IPS-18c (cell line): ENCODE measurements around the gene SAMD14.

Experiments used
- H3K4me3 ChIP-seq: 2 replicates; pipeline ENCODE4 v1.7.0; 2013; ENCODE audit warnings: low read depth, mild to moderate bottlenecking, low read length, moderate library complexity; ENCODE audit not compliant: insufficient read depth
- H3K9me3 ChIP-seq: one replicate; pipeline ENCODE4 v1.6.1; 2013; ENCODE audit warnings: mild to moderate bottlenecking, low read length, moderate library complexity; ENCODE audit not compliant: control insufficient read depth, insufficient read depth

SAMD14 gene

GRCh38 chr17:50129728-50130558 lies at the start of gene SAMD14:
Gene SAMD14, minus strand, starts transcription at chr17:50130160. Its CDS starts 5,201 bp downstream, at chr17:50124959.
- Histone ChIP-seq H3K4me3 (peak within 1 kb of the TSS; percentile 61), H3K9me3 (no peaks in the 10 kb centered on the region)

- peak overlapping the region; percentile 6; the same call in 1 of the 2 replicates for H3K4me3 ChIP-seq
- H3K9me3 ChIP-seq = no peaks in the 10 kb centered on the region
These were observed 48.2 kb upstream of the SAMD14 start for GRCh38 chr17:50177983-50178834.

GRCh38 chr17:50177476-50177875 lies 47.5 kb upstream of the SAMD14 start:
- Histone ChIP-seq H3K9me3 (no peaks in the 10 kb centered on the region), H3K4me3 (no peak overlapping the region)

- no peaks in the 10 kb centered on the region for H3K9me3 ChIP-seq
- no peak overlapping the region for H3K4me3 ChIP-seq
These were observed 46.8 kb upstream of the SAMD14 start for GRCh38 chr17:50176559-50177357.

- H3K9me3 ChIP-seq = no peaks in the 10 kb centered on the region
- H3K4me3 ChIP-seq = no peak overlapping the region
These were observed 45.3 kb upstream of the SAMD14 start for GRCh38 chr17:50175035-50175807.

- Histone ChIP-seq H3K9me3 (no peaks in the 10 kb centered on the region), H3K4me3 (no peak overlapping the region)
These were observed 44.5 kb upstream of the SAMD14 start for GRCh38 chr17:50174444-50174843.

- Histone ChIP-seq H3K4me3 (no peak overlapping the region), H3K9me3 (no peaks in the 10 kb centered on the region)
These were observed 43.5 kb upstream of the SAMD14 start for GRCh38 chr17:50173335-50173941.

GRCh38 chr17:50172936-50173334 lies 43.0 kb upstream of the SAMD14 start:
- Histone ChIP-seq H3K9me3 (no peaks in the 10 kb centered on the region), H3K4me3 (no peak overlapping the region)

- Histone ChIP-seq H3K4me3 (no peak overlapping the region), H3K9me3 (no peaks in the 10 kb centered on the region)
These were observed 42.2 kb upstream of the SAMD14 start for GRCh38 chr17:50172130-50172529.

- Histone ChIP-seq H3K9me3 (no peaks in the 10 kb centered on the region), H3K4me3 (no peak overlapping the region)
These were observed 41.6 kb upstream of the SAMD14 start for GRCh38 chr17:50171371-50172071.

- H3K4me3 ChIP-seq = no peak overlapping the region
- no peaks in the 10 kb centered on the region for H3K9me3 ChIP-seq
These were observed 40.9 kb upstream of the SAMD14 start for GRCh38 chr17:50170662-50171370.

- Histone ChIP-seq H3K4me3 (no peak overlapping the region), H3K9me3 (no peaks in the 10 kb centered on the region)
These were observed 40.0 kb upstream of the SAMD14 start for GRCh38 chr17:50169881-50170459.

- Histone ChIP-seq H3K9me3 (no peaks in the 10 kb centered on the region), H3K4me3 (no peak overlapping the region)
These were observed 39.3 kb upstream of the SAMD14 start for GRCh38 chr17:50169121-50169764.

GRCh38 chr17:50168319-50168718 lies 38.4 kb upstream of the SAMD14 start:
- no peaks in the 10 kb centered on the region for H3K9me3 ChIP-seq
- no peak overlapping the region for H3K4me3 ChIP-seq

GRCh38 chr17:50167371-50167770 lies 37.4 kb upstream of the SAMD14 start:
- Histone ChIP-seq H3K9me3 (no peaks in the 10 kb centered on the region), H3K4me3 (no peak overlapping the region)
